Omental fat pad (tissue), 4 donors: ENCODE data around the gene PRR5L. TPM values are rescaled to one million over a fixed set of nuclear protein-coding genes. Genes with fewer than 3 reads are reported as not detected.

Experiments
- ATAC-seq: fragments of 150-250 bp; one replicate; pipeline ENCODE4 v1.9.1; 2016; ENCODE audit warnings: mild to moderate bottlenecking, moderate library complexity; ENCODE audit not compliant: low FRiP score
- DNase-seq: peaks from one replicate; pipeline ENCODE4 v3.0.0-alpha.2; 2019; ENCODE audit warnings: low spot score
- total RNA-seq, 4 donors: library from RNA; depleted of rRNA; stranded (reverse); fragments of >200 nt; gene quantifications; one replicate each; pipeline ENCODE4 v1.1.0, GENCODE V29; 2016
- TF ChIP-seq, protein P1 (sequence below), 3 donors: fragments of 450-650 bp; IDR thresholded peaks; one replicate each; pipeline ENCODE4 v1.5.1; 2016 to 2017; ENCODE audit warnings: antibody characterized with exemption in 3 of 3, mild to moderate bottlenecking in 3 of 3, moderate library complexity in 2 of 3

The PRR5L gene
- total RNA-seq, 4 donors from 2014 or later = 8.7 to 26.8 (median 16.2) TPM

GRCh38 chr11:36394056-36394455 is 98.0 kb downstream of the PRR5L start:
- ATAC-seq = no peak
- TF ChIP-seq, protein P1, sequence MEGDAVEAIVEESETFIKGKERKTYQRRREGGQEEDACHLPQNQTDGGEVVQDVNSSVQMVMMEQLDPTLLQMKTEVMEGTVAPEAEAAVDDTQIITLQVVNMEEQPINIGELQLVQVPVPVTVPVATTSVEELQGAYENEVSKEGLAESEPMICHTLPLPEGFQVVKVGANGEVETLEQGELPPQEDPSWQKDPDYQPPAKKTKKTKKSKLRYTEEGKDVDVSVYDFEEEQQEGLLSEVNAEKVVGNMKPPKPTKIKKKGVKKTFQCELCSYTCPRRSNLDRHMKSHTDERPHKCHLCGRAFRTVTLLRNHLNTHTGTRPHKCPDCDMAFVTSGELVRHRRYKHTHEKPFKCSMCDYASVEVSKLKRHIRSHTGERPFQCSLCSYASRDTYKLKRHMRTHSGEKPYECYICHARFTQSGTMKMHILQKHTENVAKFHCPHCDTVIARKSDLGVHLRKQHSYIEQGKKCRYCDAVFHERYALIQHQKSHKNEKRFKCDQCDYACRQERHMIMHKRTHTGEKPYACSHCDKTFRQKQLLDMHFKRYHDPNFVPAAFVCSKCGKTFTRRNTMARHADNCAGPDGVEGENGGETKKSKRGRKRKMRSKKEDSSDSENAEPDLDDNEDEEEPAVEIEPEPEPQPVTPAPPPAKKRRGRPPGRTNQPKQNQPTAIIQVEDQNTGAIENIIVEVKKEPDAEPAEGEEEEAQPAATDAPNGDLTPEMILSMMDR (IDR thresholded peaks at IDR 0.05) = no peak
- DNase-seq = no peak

GRCh38 chr11:36394926-36395325 is 98.8 kb downstream of the PRR5L start:
- DNase-seq (no peak), ATAC-seq (no peak)
- TF ChIP-seq, protein P1 (IDR thresholded peaks at IDR 0.05) = no peak

- TF ChIP-seq, protein P1 (IDR thresholded peaks at IDR 0.05) = no peak
- DNase-seq (no peak), ATAC-seq (no peak)
Measured at GRCh38 chr11:36395978-36396736, 100.1 kb downstream of the PRR5L start.

- no peak for DNase-seq
- no peak for ATAC-seq
Measured at GRCh38 chr11:36398231-36398953, 102.3 kb downstream of the PRR5L start.

DNA sequence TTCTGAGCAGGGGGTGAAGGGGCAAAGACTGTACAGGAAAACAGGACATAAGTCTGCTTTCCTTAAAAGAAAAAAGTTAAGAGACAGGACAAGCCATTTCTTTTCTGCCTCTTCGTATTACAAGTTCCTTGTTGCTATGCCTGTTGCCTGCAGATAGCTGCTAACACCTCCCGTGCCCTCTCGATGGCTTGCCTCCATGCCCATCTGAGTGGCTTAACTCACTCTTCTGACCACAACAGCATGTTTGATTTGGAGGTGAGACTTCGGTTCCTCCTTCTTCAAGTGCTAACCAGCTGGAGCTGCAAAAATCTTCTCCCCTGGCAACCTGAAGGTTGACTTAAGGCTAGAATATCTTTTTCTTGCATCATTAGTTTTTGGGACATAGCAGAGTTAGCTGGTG is 103.1 kb downstream of the PRR5L start:
- TF ChIP-seq, protein P1 (IDR thresholded peaks at IDR 0.05) = no peak
- no peak for ATAC-seq
- DNase-seq = no peak

More at GRCh38 chr11:36398231-36398953, 102.3 kb downstream of the PRR5L start:
- TF ChIP-seq, protein P1 (IDR thresholded peaks at IDR 0.05) = no peak

GRCh38 chr11:36399745-36400144 is 103.7 kb downstream of the PRR5L start:
- DNase-seq (no peak), ATAC-seq (no peak)
- TF ChIP-seq, protein P1 (IDR thresholded peaks at IDR 0.05) = no peak
